ENCODE measurements around the gene IL10RB. TPM values are rescaled to one million over a fixed set of nuclear protein-coding genes. Genes with fewer than 3 reads are reported as not detected.

The IL10RB gene
- total and polyA plus RNA-seq, 10 of the 15 experiments (the other 5 are each of a cell fraction or from before 2014, with no cell fraction given), result 15.0 to 55.1 (median 34.9) TPM

GRCh38 chr21:33266789-33267135 lies 595 bp downstream of the IL10RB start:
- Histone ChIP-seq H3K36me3 (ENCODE audit: control insufficient read depth in 2 of 2, insufficient read depth in 2 of 2, low read length in 1 of 2) (peaks cover 4 to 16% of the 10 kb centered on the region in 2 experiments), H3K4me3 (peak overlapping the region; percentile 81), H3K4me2 (ENCODE audit: control insufficient read depth, insufficient read depth) (peak overlapping the region; percentile 93), H3K4me1 (ENCODE audit: control insufficient read depth, insufficient read depth, low read length) (peaks cover 24% of the 10 kb centered on the region), H3K27ac (ENCODE audit: control insufficient read depth, insufficient read depth) (peak overlapping the region; percentile 96), H4K20me1 (ENCODE audit: control insufficient read depth, insufficient read depth) (no peaks in the 10 kb centered on the region), H3K79me2 (ENCODE audit: control insufficient read depth, insufficient read depth, low read length) (peaks cover 36% of the 10 kb centered on the region), H3K9ac (ENCODE audit: control insufficient read depth, insufficient read depth, low read length) (peak overlapping the region; percentile 48), H2AFZ (ENCODE audit: control insufficient read depth, low read depth, low read length) (no peak overlapping the region), H3K27me3 (replicated peaks in 1 of 2; ENCODE audit: control insufficient read depth in 2 of 2, insufficient read depth in 2 of 2, low read length in 1 of 2) (no peaks in the 10 kb centered on the region), H3K9me3 (replicated peaks; ENCODE audit: control insufficient read depth, insufficient read depth, low read length) (no peaks in the 10 kb centered on the region)
- under 1% methylated on average over 8 of the region's 8 CpGs for WGBS (ENCODE audit: insufficient coverage, insufficient replicate concordance, low lambda C conversion rate, missing lambda C conversion rate)
- SMC1A ChIA-PET (ENCODE audit: uncharacterized antibody, unreplicated experiment), result interaction anchor here (0.9 to 6.7 kb wide), 14 partner anchors 29 to 335 kb away, joined by 3 to 92 read pairs (median 8); partner anchors contain the start of gene IFNAR1
- FAIRE-seq (no peak), ATAC-seq (peak; percentile 52), DNase-seq (ENCODE audit: low read depth, low spot score) (no peak)
- CTCF ChIA-PET, result interaction anchor here (0.5 to 4.0 kb wide), 8 partner anchors 28 to 666 kb away, joined by 3 to 23 read pairs (median 6); no protein-coding TSS in a partner anchor
- POLR2A ChIA-PET, result interaction anchor here (0.5 to 4.4 kb wide), 17 partner anchors 8 to 910 kb away, joined by 3 to 38 read pairs (median 5); partner anchors contain the start of gene IFNAR1
- in situ Hi-C loops (cut with MboI), result loop anchor here (25.0 kb wide), 1 partner anchor 1596 kb away; no protein-coding TSS in a partner anchor
- no TSS peak for BruUV-seq (replicated peaks)
- RAD21 ChIA-PET (ENCODE audit: unreplicated experiment), result interaction anchor here (0.9 to 4.3 kb wide), 12 partner anchors 12 to 168 kb away, joined by 3 to 51 read pairs (median 6); partner anchors contain the start of genes IFNAR1 and IFNAR2
- intact Hi-C loops (cut with micrococcal nuclease; ENCODE audit: unreplicated experiment), result loop anchor here (2.0 to 5.0 kb wide), 4 partner anchors 36 to 116 kb away; no protein-coding TSS in a partner anchor
- TF ChIP-seq ELK1 (IDR thresholded peaks at IDR 0.05; ENCODE audit: low read depth, low read length), result peak; percentile 37; the same call in 1 of the 2 replicates
- no peak for TF ChIP-seq BMI1 (IDR thresholded peaks at IDR 0.05; ENCODE audit: borderline replicate concordance)
- peak; percentile 6; the same call in 1 of the 2 replicates for TF ChIP-seq PAX5 (IDR thresholded peaks at IDR 0.05; ENCODE audit: borderline replicate concordance, low read depth, low read length)
- TF ChIP-seq TCF12 (IDR thresholded peaks at IDR 0.05; ENCODE audit: low read depth, low read length), result 0 out of 2 replicates have a peak, but pooled peaks have one; percentile 2
- TF ChIP-seq ZBED1 (IDR thresholded peaks at IDR 0.05; ENCODE audit: borderline replicate concordance), result no peak
- peak; percentile 86 for TF ChIP-seq POLR2AphosphoS5 (IDR thresholded peaks at IDR 0.05; ENCODE audit: low read length)
- 0 out of 2 replicates have a peak, but pooled peaks have one; percentile 6 for TF ChIP-seq CREB1 (IDR thresholded peaks at IDR 0.05; ENCODE audit: low read depth)
- TF ChIP-seq RUNX3 (IDR thresholded peaks at IDR 0.05; ENCODE audit: low read length), result no peak
- TF ChIP-seq NKRF (conservative IDR thresholded peaks at IDR 0.05), result no peak
- TF ChIP-seq SRF (IDR thresholded peaks at IDR 0.05; ENCODE audit: low read depth in 2 of 2, low read length in 2 of 2), result no peak
- 0 out of 3 replicates have a peak, but pooled peaks of 1 of the 2 experiments have one; percentile 29 for TF ChIP-seq EGR1 (IDR thresholded peaks at IDR 0.05; ENCODE audit: borderline replicate concordance in 1 of 2, low read depth in 2 of 2, low read length in 2 of 2)
- TF ChIP-seq ZBTB11 (CRISPR knock-in tag; IDR thresholded peaks at IDR 0.05), result no peak
- TF ChIP-seq NR2F1 (conservative IDR thresholded peaks at IDR 0.05), result peak; percentile 50
- TF ChIP-seq BCL3 (IDR thresholded peaks at IDR 0.05; ENCODE audit: borderline replicate concordance, insufficient read depth, low read depth, low read length, poor library complexity, severe bottlenecking), result peak; percentile 34
